OCI-LY3 (cell line): ENCODE results near the gene NFIC.
"Not testable (repeated sequence)": the region's sequence is repeated elsewhere in the genome, so short reads cannot be mapped to it uniquely, and the experiment has no call there.

ENCODE experiments used
- EZH2phosphoT487 ChIP-seq: fragments of 200-600 bp; shearing (Covaris generic); IDR thresholded peaks from 2 replicates; pipeline ENCODE4 v1.6.1; 2018; ENCODE audit warnings: antibody characterized with exemption, mixed run types, low read depth
- TF ChIP-seq, protein P1 (sequence below): fragments of 200-600, 300-600 bp; sonication (generic); IDR thresholded peaks from 2 replicates; pipeline ENCODE4 v1.5.1; 2014; ENCODE audit warnings: antibody characterized with exemption, low read length, low read depth

DNA sequence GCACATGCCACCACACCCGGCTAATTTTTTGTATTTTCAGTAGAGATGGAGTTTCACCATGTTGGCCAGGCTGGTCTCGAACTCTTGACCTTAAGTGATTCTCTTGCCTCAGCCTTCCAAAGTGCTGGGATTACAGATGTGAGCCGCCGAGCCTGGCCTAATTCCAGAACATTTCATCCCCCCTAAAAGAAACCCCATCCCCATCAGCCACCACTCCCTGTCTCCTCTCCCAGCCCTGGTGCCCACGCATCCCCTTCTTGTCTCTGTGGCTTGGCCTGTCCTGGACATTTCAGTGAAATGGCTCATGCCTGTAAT lies 63.9 kb downstream of the NFIC start:
- TF ChIP-seq, protein P1, sequence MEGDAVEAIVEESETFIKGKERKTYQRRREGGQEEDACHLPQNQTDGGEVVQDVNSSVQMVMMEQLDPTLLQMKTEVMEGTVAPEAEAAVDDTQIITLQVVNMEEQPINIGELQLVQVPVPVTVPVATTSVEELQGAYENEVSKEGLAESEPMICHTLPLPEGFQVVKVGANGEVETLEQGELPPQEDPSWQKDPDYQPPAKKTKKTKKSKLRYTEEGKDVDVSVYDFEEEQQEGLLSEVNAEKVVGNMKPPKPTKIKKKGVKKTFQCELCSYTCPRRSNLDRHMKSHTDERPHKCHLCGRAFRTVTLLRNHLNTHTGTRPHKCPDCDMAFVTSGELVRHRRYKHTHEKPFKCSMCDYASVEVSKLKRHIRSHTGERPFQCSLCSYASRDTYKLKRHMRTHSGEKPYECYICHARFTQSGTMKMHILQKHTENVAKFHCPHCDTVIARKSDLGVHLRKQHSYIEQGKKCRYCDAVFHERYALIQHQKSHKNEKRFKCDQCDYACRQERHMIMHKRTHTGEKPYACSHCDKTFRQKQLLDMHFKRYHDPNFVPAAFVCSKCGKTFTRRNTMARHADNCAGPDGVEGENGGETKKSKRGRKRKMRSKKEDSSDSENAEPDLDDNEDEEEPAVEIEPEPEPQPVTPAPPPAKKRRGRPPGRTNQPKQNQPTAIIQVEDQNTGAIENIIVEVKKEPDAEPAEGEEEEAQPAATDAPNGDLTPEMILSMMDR = not testable (repeated sequence)
- not testable (repeated sequence) for TF ChIP-seq EZH2phosphoT487
